ENCODE results near the gene ROR2. TPM values are rescaled to one million over a fixed set of nuclear protein-coding genes. Genes with fewer than 3 reads are reported as not detected.

Gene ROR2
- total and polyA plus RNA-seq, 2 experiments from 2014 or later, result 8.1 to 18.8 TPM

DNA sequence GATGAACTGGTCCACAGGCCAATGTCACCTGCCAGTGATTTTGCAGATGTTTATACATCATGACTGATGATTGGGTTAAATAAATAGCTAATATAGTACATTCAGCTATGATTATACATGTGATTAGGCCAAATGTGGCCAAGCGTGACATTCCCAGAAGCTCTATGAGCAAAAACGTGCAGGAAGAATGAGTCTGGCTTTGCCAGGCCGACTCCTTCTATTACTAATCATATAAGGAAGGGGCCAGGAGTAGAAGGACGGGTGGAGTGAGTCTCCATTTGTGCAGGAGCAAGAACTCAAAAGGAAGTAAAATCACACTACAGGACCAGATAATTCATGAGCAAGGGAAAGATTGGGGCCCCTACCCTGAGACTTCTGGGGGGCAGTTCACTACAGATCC lies 178.2 kb downstream of the ROR2 start (continued):
- TF ChIP-seq, protein P1, sequence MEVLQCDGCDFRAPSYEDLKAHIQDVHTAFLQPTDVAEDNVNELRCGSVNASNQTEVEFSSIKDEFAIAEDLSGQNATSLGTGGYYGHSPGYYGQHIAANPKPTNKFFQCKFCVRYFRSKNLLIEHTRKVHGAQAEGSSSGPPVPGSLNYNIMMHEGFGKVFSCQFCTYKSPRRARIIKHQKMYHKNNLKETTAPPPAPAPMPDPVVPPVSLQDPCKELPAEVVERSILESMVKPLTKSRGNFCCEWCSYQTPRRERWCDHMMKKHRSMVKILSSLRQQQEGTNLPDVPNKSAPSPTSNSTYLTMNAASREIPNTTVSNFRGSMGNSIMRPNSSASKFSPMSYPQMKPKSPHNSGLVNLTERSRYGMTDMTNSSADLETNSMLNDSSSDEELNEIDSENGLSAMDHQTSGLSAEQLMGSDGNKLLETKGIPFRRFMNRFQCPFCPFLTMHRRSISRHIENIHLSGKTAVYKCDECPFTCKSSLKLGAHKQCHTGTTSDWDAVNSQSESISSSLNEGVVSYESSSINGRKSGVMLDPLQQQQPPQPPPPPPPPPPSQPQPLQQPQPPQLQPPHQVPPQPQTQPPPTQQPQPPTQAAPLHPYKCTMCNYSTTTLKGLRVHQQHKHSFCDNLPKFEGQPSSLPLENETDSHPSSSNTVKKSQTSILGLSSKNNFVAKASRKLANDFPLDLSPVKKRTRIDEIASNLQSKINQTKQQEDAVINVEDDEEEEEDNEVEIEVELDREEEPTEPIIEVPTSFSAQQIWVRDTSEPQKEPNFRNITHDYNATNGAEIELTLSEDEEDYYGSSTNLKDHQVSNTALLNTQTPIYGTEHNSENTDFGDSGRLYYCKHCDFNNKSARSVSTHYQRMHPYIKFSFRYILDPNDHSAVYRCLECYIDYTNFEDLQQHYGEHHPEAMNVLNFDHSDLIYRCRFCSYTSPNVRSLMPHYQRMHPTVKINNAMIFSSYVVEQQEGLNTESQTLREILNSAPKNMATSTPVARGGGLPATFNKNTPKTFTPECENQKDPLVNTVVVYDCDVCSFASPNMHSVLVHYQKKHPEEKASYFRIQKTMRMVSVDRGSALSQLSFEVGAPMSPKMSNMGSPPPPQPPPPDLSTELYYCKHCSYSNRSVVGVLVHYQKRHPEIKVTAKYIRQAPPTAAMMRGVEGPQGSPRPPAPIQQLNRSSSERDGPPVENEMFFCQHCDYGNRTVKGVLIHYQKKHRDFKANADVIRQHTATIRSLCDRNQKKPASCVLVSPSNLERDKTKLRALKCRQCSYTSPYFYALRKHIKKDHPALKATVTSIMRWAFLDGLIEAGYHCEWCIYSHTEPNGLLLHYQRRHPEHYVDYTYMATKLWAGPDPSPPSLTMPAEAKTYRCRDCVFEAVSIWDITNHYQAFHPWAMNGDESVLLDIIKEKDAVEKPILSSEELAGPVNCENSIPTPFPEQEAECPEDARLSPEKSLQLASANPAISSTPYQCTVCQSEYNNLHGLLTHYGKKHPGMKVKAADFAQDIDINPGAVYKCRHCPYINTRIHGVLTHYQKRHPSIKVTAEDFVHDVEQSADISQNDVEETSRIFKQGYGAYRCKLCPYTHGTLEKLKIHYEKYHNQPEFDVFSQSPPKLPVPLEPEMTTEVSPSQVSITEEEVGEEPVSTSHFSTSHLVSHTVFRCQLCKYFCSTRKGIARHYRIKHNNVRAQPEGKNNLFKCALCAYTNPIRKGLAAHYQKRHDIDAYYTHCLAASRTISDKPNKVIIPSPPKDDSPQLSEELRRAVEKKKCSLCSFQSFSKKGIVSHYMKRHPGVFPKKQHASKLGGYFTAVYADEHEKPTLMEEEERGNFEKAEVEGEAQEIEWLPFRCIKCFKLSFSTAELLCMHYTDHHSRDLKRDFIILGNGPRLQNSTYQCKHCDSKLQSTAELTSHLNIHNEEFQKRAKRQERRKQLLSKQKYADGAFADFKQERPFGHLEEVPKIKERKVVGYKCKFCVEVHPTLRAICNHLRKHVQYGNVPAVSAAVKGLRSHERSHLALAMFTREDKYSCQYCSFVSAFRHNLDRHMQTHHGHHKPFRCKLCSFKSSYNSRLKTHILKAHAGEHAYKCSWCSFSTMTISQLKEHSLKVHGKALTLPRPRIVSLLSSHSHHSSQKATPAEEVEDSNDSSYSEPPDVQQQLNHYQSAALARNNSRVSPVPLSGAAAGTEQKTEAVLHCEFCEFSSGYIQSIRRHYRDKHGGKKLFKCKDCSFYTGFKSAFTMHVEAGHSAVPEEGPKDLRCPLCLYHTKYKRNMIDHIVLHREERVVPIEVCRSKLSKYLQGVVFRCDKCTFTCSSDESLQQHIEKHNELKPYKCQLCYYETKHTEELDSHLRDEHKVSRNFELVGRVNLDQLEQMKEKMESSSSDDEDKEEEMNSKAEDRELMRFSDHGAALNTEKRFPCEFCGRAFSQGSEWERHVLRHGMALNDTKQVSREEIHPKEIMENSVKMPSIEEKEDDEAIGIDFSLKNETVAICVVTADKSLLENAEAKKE (CRISPR knock-in tag; IDR thresholded peaks at IDR 0.05), result no peak
- TF ChIP-seq, protein P2, sequence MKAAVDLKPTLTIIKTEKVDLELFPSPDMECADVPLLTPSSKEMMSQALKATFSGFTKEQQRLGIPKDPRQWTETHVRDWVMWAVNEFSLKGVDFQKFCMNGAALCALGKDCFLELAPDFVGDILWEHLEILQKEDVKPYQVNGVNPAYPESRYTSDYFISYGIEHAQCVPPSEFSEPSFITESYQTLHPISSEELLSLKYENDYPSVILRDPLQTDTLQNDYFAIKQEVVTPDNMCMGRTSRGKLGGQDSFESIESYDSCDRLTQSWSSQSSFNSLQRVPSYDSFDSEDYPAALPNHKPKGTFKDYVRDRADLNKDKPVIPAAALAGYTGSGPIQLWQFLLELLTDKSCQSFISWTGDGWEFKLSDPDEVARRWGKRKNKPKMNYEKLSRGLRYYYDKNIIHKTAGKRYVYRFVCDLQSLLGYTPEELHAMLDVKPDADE (IDR thresholded peaks at IDR 0.05), result no peak
- TF ChIP-seq NANOG (IDR thresholded peaks at IDR 0.05; ENCODE audit: borderline replicate concordance) (no peak), CREB1 (CRISPR knock-in tag; IDR thresholded peaks at IDR 0.05; ENCODE audit: low read depth) (no peak), ZNF114 (CRISPR knock-in tag; IDR thresholded peaks at IDR 0.05) (no peak), EZH2 (IDR thresholded peaks at IDR 0.05; ENCODE audit: low read depth, unreplicated experiment) (no peak), EZH2phosphoT487 (IDR thresholded peaks at IDR 0.05; ENCODE audit: unreplicated experiment) (no peak), ZNF331 (CRISPR knock-in tag; IDR thresholded peaks at IDR 0.05; ENCODE audit: low read depth) (no peak), STAT1 (IDR thresholded peaks at IDR 0.05; ENCODE audit: unreplicated experiment) (no peak)
- TF ChIP-seq, protein P3, sequence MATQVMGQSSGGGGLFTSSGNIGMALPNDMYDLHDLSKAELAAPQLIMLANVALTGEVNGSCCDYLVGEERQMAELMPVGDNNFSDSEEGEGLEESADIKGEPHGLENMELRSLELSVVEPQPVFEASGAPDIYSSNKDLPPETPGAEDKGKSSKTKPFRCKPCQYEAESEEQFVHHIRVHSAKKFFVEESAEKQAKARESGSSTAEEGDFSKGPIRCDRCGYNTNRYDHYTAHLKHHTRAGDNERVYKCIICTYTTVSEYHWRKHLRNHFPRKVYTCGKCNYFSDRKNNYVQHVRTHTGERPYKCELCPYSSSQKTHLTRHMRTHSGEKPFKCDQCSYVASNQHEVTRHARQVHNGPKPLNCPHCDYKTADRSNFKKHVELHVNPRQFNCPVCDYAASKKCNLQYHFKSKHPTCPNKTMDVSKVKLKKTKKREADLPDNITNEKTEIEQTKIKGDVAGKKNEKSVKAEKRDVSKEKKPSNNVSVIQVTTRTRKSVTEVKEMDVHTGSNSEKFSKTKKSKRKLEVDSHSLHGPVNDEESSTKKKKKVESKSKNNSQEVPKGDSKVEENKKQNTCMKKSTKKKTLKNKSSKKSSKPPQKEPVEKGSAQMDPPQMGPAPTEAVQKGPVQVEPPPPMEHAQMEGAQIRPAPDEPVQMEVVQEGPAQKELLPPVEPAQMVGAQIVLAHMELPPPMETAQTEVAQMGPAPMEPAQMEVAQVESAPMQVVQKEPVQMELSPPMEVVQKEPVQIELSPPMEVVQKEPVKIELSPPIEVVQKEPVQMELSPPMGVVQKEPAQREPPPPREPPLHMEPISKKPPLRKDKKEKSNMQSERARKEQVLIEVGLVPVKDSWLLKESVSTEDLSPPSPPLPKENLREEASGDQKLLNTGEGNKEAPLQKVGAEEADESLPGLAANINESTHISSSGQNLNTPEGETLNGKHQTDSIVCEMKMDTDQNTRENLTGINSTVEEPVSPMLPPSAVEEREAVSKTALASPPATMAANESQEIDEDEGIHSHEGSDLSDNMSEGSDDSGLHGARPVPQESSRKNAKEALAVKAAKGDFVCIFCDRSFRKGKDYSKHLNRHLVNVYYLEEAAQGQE (IDR thresholded peaks at IDR 0.05; ENCODE audit: unreplicated experiment), result no peak

All from GM23338 (cell line).